ENCODE results near the gene CAMTA1. TPM values are rescaled to one million over a fixed set of nuclear protein-coding genes. Genes with fewer than 3 reads are reported as not detected.

Gene CAMTA1
- total and polyA plus RNA-seq, 9 of the 15 experiments (the other 6 are each of a cell fraction or from before 2014, with no cell fraction given) = 43.9 to 161 (median 65.9) TPM

GRCh38 chr1:7652515-7653098 lies 867.4 kb downstream of the CAMTA1 start:
- Histone ChIP-seq H3K4me3 (no peak overlapping the region), H3K36me3 (ENCODE audit: control insufficient read depth, insufficient read depth, low read length) (no peaks in the 10 kb centered on the region), H3K4me1 (replicated peaks in 1 of 2; ENCODE audit: control insufficient read depth in 2 of 2, insufficient read depth in 2 of 2, low read length in 2 of 2) (peaks cover 0 to 3% of the 10 kb centered on the region in 2 experiments; a peak in 1 of 5 replicates), H3K9me1 (ENCODE audit: control insufficient read depth, insufficient read depth, low read length) (no peaks in the 10 kb centered on the region), H3K27ac (ENCODE audit: extremely low read depth, low read depth, low read length) (no peak overlapping the region), H2AFZ (ENCODE audit: low read depth, low read length) (no peak overlapping the region), H3K79me2 (ENCODE audit: control insufficient read depth, insufficient read depth, low read length) (no peaks in the 10 kb centered on the region), H3K9ac (ENCODE audit: insufficient read depth in 1 of 2, low read depth in 2 of 2, low read length in 2 of 2) (no peak overlapping the region; a peak in 1 of 4 replicates), H4K20me1 (replicated peaks; ENCODE audit: control insufficient read depth, insufficient read depth, low read length) (peaks cover 4% of the 10 kb centered on the region; the same call in 1 of the 2 replicates), H3K27me3 (ENCODE audit: control insufficient read depth in 2 of 2, insufficient read depth in 2 of 2, low read length in 2 of 2) (peaks cover 20 to 50% of the 10 kb centered on the region in 2 experiments; a peak in 3 of 5 replicates), H3K9me3 (replicated peaks; ENCODE audit: control insufficient read depth, insufficient read depth, low read depth, low read length) (no peaks in the 10 kb centered on the region), H3K4me2 (ENCODE audit: insufficient read depth, low read length) (no peak overlapping the region)
- no peak for FAIRE-seq
- no peak for DNase-seq (ENCODE audit: extremely low read depth in 1 of 4, low spot score in 3 of 4)
- in situ Hi-C loops (cut with MboI) = loop anchor here (25.0 kb wide), 1 partner anchor 660 kb away; the partner anchor contains the start of gene SLC45A1
- intact Hi-C loops (cut with micrococcal nuclease) = no loop called here
- POLR2A ChIA-PET = interaction anchor here (0.8 to 1.3 kb wide), 2 partner anchors 13 to 15 kb away, joined by 3 to 4 read pairs; no protein-coding TSS in a partner anchor
- CTCF ChIA-PET (ENCODE audit: low intra/inter-chr PET ratio) = no interaction called here
- peak; percentile 56 for ATAC-seq
- 6% methylated on average over 12 of the region's 12 CpGs for WGBS (ENCODE audit: insufficient coverage, low coverage, missing lambda C conversion rate)
- BruUV-seq (replicated peaks) = no TSS peak
- TF ChIP-seq CTCF (IDR thresholded peaks at IDR 0.05 in 2 of 3, conservative IDR thresholded peaks at IDR 0.05 in 1 of 3; ENCODE audit: insufficient read depth in 2 of 3, low read depth in 1 of 3, low read length in 3 of 3) = peak; percentile 15 to 24 (median 18); a peak in 2 of 6 replicates
- peak; percentile 67 for TF ChIP-seq BCOR (IDR thresholded peaks at IDR 0.05)
- 0 out of 2 replicates have a peak, but pooled peaks have one; percentile 4 for TF ChIP-seq REST (IDR thresholded peaks at IDR 0.05; ENCODE audit: borderline replicate concordance)
- TF ChIP-seq REST (CRISPR knock-in tag; IDR thresholded peaks at IDR 0.05; ENCODE audit: low read depth) = no peak
- no peak for TF ChIP-seq NUFIP1 (IDR thresholded peaks at IDR 0.05; ENCODE audit: partially characterized antibody)
- peak; percentile 64 for TF ChIP-seq RBM25 (IDR thresholded peaks at IDR 0.05; ENCODE audit: low read depth, low read length, severe bottlenecking)
- peak; percentile 71 for TF ChIP-seq CTCFL (IDR thresholded peaks at IDR 0.05; ENCODE audit: borderline replicate concordance, insufficient read depth, low read depth, low read length, poor library complexity, severe bottlenecking)
